ENCODE data around the gene NUPR2.
A peak's percentile ranks its signal among the peaks of the same experiment; 100 is the strongest.
"Not testable (repeated sequence)": the region's sequence is repeated elsewhere in the genome, so short reads cannot be mapped to it uniquely, and the experiment has no call there.

Gene NUPR2

GRCh38 chr7:56115852-56116538, at the start of gene NUPR2:
TSS of gene NUPR2 (minus strand) at chr7:56116417. CDS start at chr7:56116314, 103 bp downstream.
- TF ChIP-seq ZFX (IDR thresholded peaks at IDR 0.05; ENCODE audit: borderline replicate concordance) (no peak), CTCF (IDR thresholded peaks at IDR 0.05) (peak; percentile 35)
- H3K27ac ChIP-seq, result no peak within 1 kb of the TSS

GRCh38 chr7:56157238-56157790, 41.1 kb upstream of the NUPR2 start:
- no peak overlapping the region for H3K27ac ChIP-seq
- TF ChIP-seq ZFX (IDR thresholded peaks at IDR 0.05; ENCODE audit: borderline replicate concordance) (no peak), CTCF (IDR thresholded peaks at IDR 0.05) (no peak)

GRCh38 chr7:56131062-56131461, 14.8 kb upstream of the NUPR2 start:
- H3K27ac ChIP-seq, result not testable (repeated sequence)

GRCh38 chr7:56127241-56127975, 11.2 kb upstream of the NUPR2 start:
- TF ChIP-seq ZFX (IDR thresholded peaks at IDR 0.05; ENCODE audit: borderline replicate concordance) (no peak), CTCF (IDR thresholded peaks at IDR 0.05) (no peak)
- no peak overlapping the region for H3K27ac ChIP-seq

GRCh38 chr7:56125831-56126230, 9.6 kb upstream of the NUPR2 start:
- TF ChIP-seq ZFX (IDR thresholded peaks at IDR 0.05; ENCODE audit: borderline replicate concordance) (no peak), CTCF (IDR thresholded peaks at IDR 0.05) (no peak)
- no peak overlapping the region for H3K27ac ChIP-seq

- TF ChIP-seq ZFX (IDR thresholded peaks at IDR 0.05; ENCODE audit: borderline replicate concordance) (no peak), CTCF (IDR thresholded peaks at IDR 0.05) (no peak)
- no peak overlapping the region for H3K27ac ChIP-seq
These were observed 8.8 kb upstream of the NUPR2 start for GRCh38 chr7:56124981-56125380.

GRCh38 chr7:56121440-56121839, 5.2 kb upstream of the NUPR2 start:
- no peak overlapping the region for H3K27ac ChIP-seq
- TF ChIP-seq CTCF (IDR thresholded peaks at IDR 0.05) (no peak), ZFX (IDR thresholded peaks at IDR 0.05; ENCODE audit: borderline replicate concordance) (no peak)

GRCh38 chr7:56112244-56112643, 4.0 kb downstream of the NUPR2 start:
- not testable (repeated sequence) for H3K27ac ChIP-seq

All from 22Rv1 (cell line).